ENCODE measurements around the gene SARDH. TPM values are rescaled to one million over a fixed set of nuclear protein-coding genes. Genes with fewer than 3 reads are reported as not detected.

Gene SARDH
- total and polyA plus RNA-seq, 7 donors, result 0.49 to 3.0 (median 1.9) TPM; not detected in 1

GRCh38 chr9:133680976-133681657, 57.0 kb downstream of the SARDH start:
- Histone ChIP-seq H3K9me3 (no peaks in the 10 kb centered on the region), H3K4me1 (peaks cover 0 to 32% (median 5%) of the 10 kb centered on the region in 4 donors), H3K4me3 (no peak overlapping the region), H3K36me3 (no peaks in the 10 kb centered on the region), H3K27me3 (no peaks in the 10 kb centered on the region), H3K27ac (no peak overlapping the region)
- TF ChIP-seq CTCF (IDR thresholded peaks at IDR 0.05) (no peak), POLR2A (IDR thresholded peaks at IDR 0.05) (no peak), POLR2AphosphoS5 (IDR thresholded peaks at IDR 0.05) (no peak), EP300 (IDR thresholded peaks at IDR 0.05) (no peak)
- no peak for DNase-seq
- WGBS, 2 donors, result 82 to 85% methylated on average over 20 of the region's 20 CpGs
- intact Hi-C loops (cut with DNase I), result no loop called here

- Histone ChIP-seq H3K27ac (no peak overlapping the region), H3K36me3 (no peaks in the 10 kb centered on the region), H3K4me1 (peaks cover 0 to 32% (median 5%) of the 10 kb centered on the region in 4 donors), H3K4me3 (no peak overlapping the region), H3K9me3 (no peaks in the 10 kb centered on the region), H3K27me3 (no peaks in the 10 kb centered on the region)
- intact Hi-C loops (cut with DNase I), result no loop called here
- no peak for TF ChIP-seq POLR2AphosphoS5 (IDR thresholded peaks at IDR 0.05)
- TF ChIP-seq EP300 (IDR thresholded peaks at IDR 0.05), result no peak
- no peak for TF ChIP-seq POLR2A (IDR thresholded peaks at IDR 0.05)
- no peak for TF ChIP-seq CTCF (IDR thresholded peaks at IDR 0.05)
- 85 to 87% methylated on average over 21 of the region's 21 CpGs for WGBS, 2 donors
- no peak for DNase-seq
Observed at GRCh38 chr9:133680250-133680975, 57.7 kb downstream of the SARDH start.

GRCh38 chr9:133679466-133680061, 58.6 kb downstream of the SARDH start:
- Histone ChIP-seq H3K27ac (no peak overlapping the region), H3K4me3 (no peak overlapping the region), H3K27me3 (no peaks in the 10 kb centered on the region), H3K4me1 (peaks cover 0 to 26% (median 5%) of the 10 kb centered on the region in 4 donors), H3K36me3 (no peaks in the 10 kb centered on the region), H3K9me3 (no peaks in the 10 kb centered on the region)
- intact Hi-C loops (cut with DNase I), result no loop called here
- 70 to 75% methylated on average over 35 of the region's 35 CpGs for WGBS, 2 donors
- DNase-seq, result no peak
- TF ChIP-seq POLR2AphosphoS5 (IDR thresholded peaks at IDR 0.05) (no peak), EP300 (IDR thresholded peaks at IDR 0.05) (no peak), POLR2A (IDR thresholded peaks at IDR 0.05) (no peak), CTCF (IDR thresholded peaks at IDR 0.05) (no peak)

- H3K4me3 ChIP-seq, result no peak overlapping the region
- 77 to 79% methylated on average over 15 of the region's 15 CpGs for WGBS, 2 donors
Observed at GRCh38 chr9:133679056-133679455, 59.1 kb downstream of the SARDH start.

More at GRCh38 chr9:133679056-133679455, 59.1 kb downstream of the SARDH start:
- Histone ChIP-seq H3K4me1 (peaks cover 0 to 22% (median 5%) of the 10 kb centered on the region in 4 donors), H3K36me3 (no peaks in the 10 kb centered on the region), H3K9me3 (no peaks in the 10 kb centered on the region), H3K27me3 (no peaks in the 10 kb centered on the region), H3K27ac (no peak overlapping the region)
- TF ChIP-seq CTCF (IDR thresholded peaks at IDR 0.05) (no peak), POLR2AphosphoS5 (IDR thresholded peaks at IDR 0.05) (no peak), EP300 (IDR thresholded peaks at IDR 0.05) (no peak), POLR2A (IDR thresholded peaks at IDR 0.05) (no peak)
- intact Hi-C loops (cut with DNase I), result no loop called here
- DNase-seq, result no peak
